Subcutaneous abdominal adipose tissue (tissue), 5 donors: ENCODE results near the gene TEX44.
"Not testable (repeated sequence)": the region's sequence is repeated elsewhere in the genome, so short reads cannot be mapped to it uniquely, and the experiment has no call there.

ENCODE experiments used
- H3K27ac ChIP-seq: one replicate; pipeline ENCODE4 v1.7.0; 2013; ENCODE audit warnings: low read depth, mild to moderate bottlenecking, inconsistent platforms, low read length, moderate library complexity
- H3K27me3 ChIP-seq, 5 donors: one replicate each; pipeline ENCODE4 v1.7.0; 2013; ENCODE audit warnings: low read length in 5 of 5, inconsistent platforms in 1 of 5; ENCODE audit not compliant: control insufficient read depth in 5 of 5, insufficient read depth in 4 of 5
- H3K36me3 ChIP-seq, 5 donors: one replicate each; pipeline ENCODE4 v1.7.0; 2013; ENCODE audit warnings: low read length in 5 of 5; ENCODE audit not compliant: control insufficient read depth in 5 of 5, insufficient read depth in 5 of 5
- H3K4me1 ChIP-seq, 5 donors: one replicate each; pipeline ENCODE4 v1.7.0; 2013; ENCODE audit warnings: low read length in 5 of 5, mild to moderate bottlenecking in 3 of 5, moderate library complexity in 1 of 5; ENCODE audit not compliant: control insufficient read depth in 5 of 5, insufficient read depth in 5 of 5
- H3K4me3 ChIP-seq, 5 donors: one replicate each; pipeline ENCODE4 v1.7.0; 2013; ENCODE audit warnings: low read length in 5 of 5, low read depth in 1 of 5
- H3K9ac ChIP-seq, 5 donors: one replicate each; pipeline ENCODE4 v1.7.0; 2013; ENCODE audit warnings: low read length in 5 of 5, mild to moderate bottlenecking in 4 of 5, moderate library complexity in 3 of 5
- H3K9me3 ChIP-seq, 5 donors: one replicate each; pipeline ENCODE4 v1.7.0; 2013; ENCODE audit warnings: low read length in 5 of 5; ENCODE audit not compliant: control insufficient read depth in 5 of 5
- donor health status: healthy.
- donor health status: healthy.
- donor health status: healthy.
- donor health status: healthy.
- donor health status: healthy.

The TEX44 gene

DNA sequence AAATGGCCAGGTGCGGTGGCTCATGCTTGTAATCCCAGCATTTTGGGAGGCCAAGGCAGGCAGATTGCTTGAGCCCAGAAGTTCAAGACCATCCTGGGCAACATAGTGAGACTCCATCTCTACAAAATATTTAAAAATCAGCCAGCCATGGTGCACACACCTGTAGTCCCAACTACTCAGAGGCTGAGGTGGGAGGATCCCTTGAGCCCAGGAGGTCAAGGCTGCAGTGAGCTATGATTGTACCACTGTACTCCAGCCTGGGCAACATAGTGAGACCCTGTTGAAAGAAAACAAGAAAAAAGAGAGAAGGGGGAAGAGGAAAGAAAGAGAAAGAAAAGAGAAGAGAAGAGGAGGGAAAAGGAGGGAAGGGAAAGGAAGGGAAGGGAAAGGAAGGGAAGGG lies 4.9 kb upstream of the TEX44 start:
- not testable (repeated sequence) for H3K4me1 ChIP-seq, H3K36me3 ChIP-seq, H3K27ac ChIP-seq, H3K9me3 ChIP-seq, H3K4me3 ChIP-seq, H3K27me3 ChIP-seq, H3K9ac ChIP-seq

DNA sequence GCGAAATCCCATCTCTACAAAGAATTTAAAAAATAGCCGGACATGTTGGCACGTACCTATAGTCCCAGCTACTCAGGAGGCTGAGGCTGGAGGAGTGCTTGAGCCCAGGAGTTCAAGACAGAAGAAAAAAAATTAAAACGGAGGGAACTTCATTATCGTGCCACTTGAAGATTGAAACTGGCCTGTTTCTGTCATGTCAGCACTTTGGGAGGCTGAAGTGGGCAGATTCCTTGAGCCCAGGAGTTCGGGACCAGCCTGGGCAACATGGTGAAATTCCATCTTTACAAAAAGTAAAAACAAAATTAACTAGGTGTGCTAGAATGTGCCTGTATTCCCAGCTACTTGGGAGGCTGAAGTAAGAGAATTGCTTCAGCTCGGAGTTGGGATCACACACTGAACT lies 3.0 kb upstream of the TEX44 start:
- Histone ChIP-seq H3K9me3 (no peaks in the 10 kb centered on the region), H3K27ac (no peak overlapping the region), H3K36me3 (no peaks in the 10 kb centered on the region), H3K27me3 (peaks cover 0 to 3% (median 0%) of the 10 kb centered on the region in 5 donors), H3K4me1 (no peaks in the 10 kb centered on the region), H3K4me3 (no peak overlapping the region), H3K9ac (no peak overlapping the region)

GRCh38 chr2:231590614-231591013 lies 2.0 kb upstream of the TEX44 start:
- no peak overlapping the region for H3K9ac ChIP-seq
- no peaks in the 10 kb centered on the region for H3K36me3 ChIP-seq
- no peaks in the 10 kb centered on the region for H3K4me1 ChIP-seq
- peaks cover 0 to 3% (median 0%) of the 10 kb centered on the region in 5 donors for H3K27me3 ChIP-seq
- H3K4me3 ChIP-seq: no peak overlapping the region
- H3K27ac ChIP-seq: no peak overlapping the region
- H3K9me3 ChIP-seq: no peaks in the 10 kb centered on the region

GRCh38 chr2:231593666-231594065 lies 1.0 kb downstream of the TEX44 start:
- no peak overlapping the region for H3K27ac ChIP-seq

DNA sequence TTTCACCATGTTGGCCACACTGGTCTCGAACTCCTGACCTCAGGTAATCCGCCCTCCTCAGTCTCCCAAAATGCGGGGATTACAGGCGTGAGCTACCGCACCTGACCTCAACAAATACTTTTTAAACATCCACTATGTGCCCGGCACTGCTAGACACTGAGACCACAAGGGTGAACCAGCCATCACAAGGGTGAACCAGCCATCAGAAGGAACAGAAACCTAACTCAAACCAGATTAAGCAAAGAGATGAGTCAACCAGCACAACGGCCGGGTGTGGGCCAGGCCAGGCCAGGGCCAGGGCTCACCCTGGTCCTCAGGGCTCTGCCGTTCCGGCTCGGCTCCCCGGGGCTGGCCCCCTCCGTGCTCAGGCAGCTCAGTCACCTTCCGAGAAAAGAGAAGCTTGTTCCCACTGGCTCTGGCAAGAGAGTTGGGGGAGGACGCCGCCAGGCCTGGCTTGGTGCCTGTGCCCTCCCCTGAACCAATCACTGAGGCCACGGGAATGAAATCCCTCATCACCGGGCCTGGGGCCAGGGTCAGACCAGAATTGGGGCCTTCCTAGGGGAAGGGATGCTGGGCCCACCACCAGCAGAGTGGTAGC lies 4.4 kb downstream of the TEX44 start:
- peaks cover 0 to 4% (median 0%) of the 10 kb centered on the region in 5 donors for H3K4me1 ChIP-seq
- H3K36me3 ChIP-seq: no peaks in the 10 kb centered on the region
- no peak overlapping the region for H3K9ac ChIP-seq
- H3K9me3 ChIP-seq: no peaks in the 10 kb centered on the region
- no peak overlapping the region for H3K27ac ChIP-seq
- peaks cover 0 to 3% (median 0%) of the 10 kb centered on the region in 5 donors for H3K27me3 ChIP-seq
- H3K4me3 ChIP-seq: no peak overlapping the region

More at GRCh38 chr2:231593666-231594065, 1.0 kb downstream of the TEX44 start:
- Histone ChIP-seq H3K36me3 (no peaks in the 10 kb centered on the region), H3K4me3 (no peak overlapping the region), H3K27me3 (peaks cover 0 to 3% (median 0%) of the 10 kb centered on the region in 5 donors), H3K9me3 (no peaks in the 10 kb centered on the region), H3K9ac (no peak overlapping the region), H3K4me1 (peaks cover 0 to 4% (median 0%) of the 10 kb centered on the region in 5 donors)

DNA sequence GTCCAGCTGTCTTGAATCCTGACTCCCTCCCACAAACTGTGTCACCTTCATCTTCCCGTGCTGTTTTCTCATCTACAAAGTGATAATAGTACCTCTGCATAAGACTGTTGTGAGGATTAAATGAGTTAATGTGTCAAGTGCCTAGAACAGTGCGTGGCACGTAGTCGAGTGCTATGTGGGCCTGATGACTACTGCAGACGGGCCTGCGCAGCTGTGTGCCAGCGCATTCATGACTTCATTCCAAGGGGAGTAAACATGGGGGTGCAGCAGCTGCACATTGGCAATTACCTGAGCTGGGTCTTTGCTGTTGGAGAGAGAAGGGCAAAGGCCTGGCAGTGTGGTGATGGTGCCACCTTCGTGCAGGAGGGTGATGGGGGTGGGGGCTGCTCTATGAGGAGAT lies 5.0 kb downstream of the TEX44 start:
- Histone ChIP-seq H3K9me3 (no peaks in the 10 kb centered on the region), H3K27me3 (peaks cover 0 to 3% (median 0%) of the 10 kb centered on the region in 5 donors), H3K9ac (no peak overlapping the region), H3K4me3 (no peak overlapping the region), H3K4me1 (peaks cover 0 to 4% (median 0%) of the 10 kb centered on the region in 5 donors), H3K36me3 (no peaks in the 10 kb centered on the region), H3K27ac (no peak overlapping the region)

DNA sequence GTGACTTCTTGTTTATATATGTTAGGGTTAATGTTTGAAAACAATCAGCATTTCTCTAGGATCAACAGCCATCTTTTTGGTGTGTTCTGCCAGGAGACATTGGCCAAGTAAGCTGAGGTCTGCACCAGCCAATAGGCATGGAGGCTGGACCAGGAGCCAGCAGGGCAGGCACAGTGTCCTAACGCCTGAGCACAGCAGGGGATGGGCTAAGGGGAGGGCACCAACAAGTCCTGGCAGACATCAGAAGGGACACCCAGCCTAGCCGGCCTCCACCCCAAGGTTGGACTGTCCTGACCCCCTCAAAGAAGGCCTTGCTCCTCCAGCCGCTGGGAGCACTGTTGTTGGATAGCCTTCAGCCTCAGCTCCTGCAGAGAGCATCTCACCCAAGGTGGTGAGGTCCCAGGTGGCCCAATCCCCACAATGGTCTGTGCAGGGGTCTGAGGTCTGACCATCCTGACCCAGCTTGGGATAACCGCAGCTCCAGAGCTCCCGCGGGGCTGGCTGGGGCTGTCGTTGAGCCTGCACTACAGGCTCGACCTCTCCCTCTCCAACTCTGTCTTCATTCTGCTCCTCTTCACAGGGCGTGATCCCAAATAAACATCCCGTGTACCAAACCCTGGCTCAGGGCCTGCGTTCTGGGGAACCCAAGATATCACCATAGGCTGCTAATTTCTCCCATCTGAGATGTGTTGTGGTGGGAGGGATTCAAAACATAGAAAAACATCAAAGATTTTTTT lies 8.1 kb downstream of the TEX44 start:
- Histone ChIP-seq H3K4me1 (peaks cover 7 to 27% (median 22%) of the 10 kb centered on the region in 5 donors), H3K27ac (no peak overlapping the region), H3K9ac (peak overlapping the region in 1 of 5 donors; percentile 25), H3K36me3 (no peaks in the 10 kb centered on the region), H3K9me3 (no peaks in the 10 kb centered on the region), H3K4me3 (no peak overlapping the region), H3K27me3 (no peaks in the 10 kb centered on the region)

- Histone ChIP-seq H3K9ac (no peak overlapping the region), H3K27me3 (no peaks in the 10 kb centered on the region), H3K9me3 (no peaks in the 10 kb centered on the region), H3K4me3 (no peak overlapping the region), H3K36me3 (no peaks in the 10 kb centered on the region), H3K4me1 (peaks cover 8 to 29% (median 24%) of the 10 kb centered on the region in 5 donors), H3K27ac (no peak overlapping the region)
Observed at GRCh38 chr2:231601356-231602229, 8.9 kb downstream of the TEX44 start.

GRCh38 chr2:231602859-231603467 lies 10.3 kb downstream of the TEX44 start:
- no peaks in the 10 kb centered on the region for H3K27me3 ChIP-seq
- H3K4me3 ChIP-seq: no peak overlapping the region
- H3K9me3 ChIP-seq: no peaks in the 10 kb centered on the region
- no peaks in the 10 kb centered on the region for H3K36me3 ChIP-seq
- H3K9ac ChIP-seq: peak overlapping the region in 3 of 5 donors; percentile 89 to 96 (median 89)
- H3K27ac ChIP-seq: peak overlapping the region; percentile 95
- peaks cover 8 to 29% (median 21%) of the 10 kb centered on the region in 5 donors for H3K4me1 ChIP-seq
